Measurements from ENCODE around the gene DGCR2.
"Not testable (repeated sequence)": the region's sequence is repeated elsewhere in the genome, so short reads cannot be mapped to it uniquely, and the experiment has no call there.

The DGCR2 gene

DNA sequence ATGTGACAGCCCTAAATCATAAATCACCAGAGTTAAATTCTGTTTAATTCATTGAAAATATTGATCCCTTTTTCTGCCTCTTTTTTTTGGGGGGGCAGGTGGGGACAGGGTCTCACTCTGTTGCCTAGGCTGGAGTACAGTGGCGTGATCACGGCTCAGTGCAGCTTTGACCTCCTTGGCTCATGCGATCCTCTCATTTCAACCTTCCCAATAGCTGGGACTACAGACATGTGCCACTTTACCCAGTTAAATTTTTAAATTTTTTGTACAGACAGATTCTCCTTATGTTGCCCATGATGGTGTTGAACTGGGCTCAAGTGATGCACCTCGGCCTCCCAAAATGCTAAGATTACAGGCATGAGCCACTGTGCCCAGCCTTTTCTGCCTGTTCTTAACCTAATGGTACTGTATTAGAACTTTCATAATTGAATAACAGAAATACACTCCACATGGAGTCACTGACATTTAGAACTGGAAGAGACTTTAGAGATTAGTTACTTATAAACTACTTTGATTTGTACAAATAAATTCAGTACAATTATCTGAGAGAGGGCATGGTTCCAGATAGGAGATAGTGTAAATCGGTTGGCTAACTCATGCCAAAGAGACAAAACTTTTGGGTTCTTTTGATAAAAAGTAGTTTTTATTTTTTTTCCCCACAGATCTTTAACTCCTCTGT is 109.8 kb downstream of the DGCR2 start:
- H3K4me3 ChIP-seq (replicated peaks in 1 of 2; ENCODE audit: low read depth in 2 of 2, low read length in 2 of 2) = no peak overlapping the region
- TF ChIP-seq, protein P1, sequence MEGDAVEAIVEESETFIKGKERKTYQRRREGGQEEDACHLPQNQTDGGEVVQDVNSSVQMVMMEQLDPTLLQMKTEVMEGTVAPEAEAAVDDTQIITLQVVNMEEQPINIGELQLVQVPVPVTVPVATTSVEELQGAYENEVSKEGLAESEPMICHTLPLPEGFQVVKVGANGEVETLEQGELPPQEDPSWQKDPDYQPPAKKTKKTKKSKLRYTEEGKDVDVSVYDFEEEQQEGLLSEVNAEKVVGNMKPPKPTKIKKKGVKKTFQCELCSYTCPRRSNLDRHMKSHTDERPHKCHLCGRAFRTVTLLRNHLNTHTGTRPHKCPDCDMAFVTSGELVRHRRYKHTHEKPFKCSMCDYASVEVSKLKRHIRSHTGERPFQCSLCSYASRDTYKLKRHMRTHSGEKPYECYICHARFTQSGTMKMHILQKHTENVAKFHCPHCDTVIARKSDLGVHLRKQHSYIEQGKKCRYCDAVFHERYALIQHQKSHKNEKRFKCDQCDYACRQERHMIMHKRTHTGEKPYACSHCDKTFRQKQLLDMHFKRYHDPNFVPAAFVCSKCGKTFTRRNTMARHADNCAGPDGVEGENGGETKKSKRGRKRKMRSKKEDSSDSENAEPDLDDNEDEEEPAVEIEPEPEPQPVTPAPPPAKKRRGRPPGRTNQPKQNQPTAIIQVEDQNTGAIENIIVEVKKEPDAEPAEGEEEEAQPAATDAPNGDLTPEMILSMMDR (IDR thresholded peaks at IDR 0.05; ENCODE audit: low read depth, low read length) = no peak
- no peak for DNase-seq (ENCODE audit: low read depth in 2 of 2)

DNA sequence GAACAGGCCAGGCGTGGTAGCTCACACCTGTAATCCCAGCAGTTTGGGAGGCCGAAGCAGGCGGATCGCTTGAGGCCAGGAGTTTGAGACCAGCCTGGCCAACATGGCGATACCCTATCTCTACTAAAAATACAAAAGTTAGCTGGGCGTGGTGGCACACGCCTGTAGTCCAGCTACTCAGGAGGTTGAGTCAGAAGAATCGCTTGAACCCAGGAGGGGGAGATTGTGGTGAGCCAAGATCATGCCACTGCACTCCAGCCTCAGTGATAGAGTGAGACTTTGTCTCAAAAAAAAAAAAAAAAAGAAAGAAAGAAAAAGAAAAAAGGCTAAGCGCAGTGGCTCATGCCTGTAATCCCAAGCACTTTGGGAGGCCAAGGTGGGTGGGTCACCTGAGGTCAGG is 110.6 kb downstream of the DGCR2 start:
- H3K4me3 ChIP-seq (replicated peaks in 1 of 2; ENCODE audit: low read depth in 2 of 2, low read length in 2 of 2); DNase-seq (ENCODE audit: low read depth in 2 of 2): not testable (repeated sequence)

DNA sequence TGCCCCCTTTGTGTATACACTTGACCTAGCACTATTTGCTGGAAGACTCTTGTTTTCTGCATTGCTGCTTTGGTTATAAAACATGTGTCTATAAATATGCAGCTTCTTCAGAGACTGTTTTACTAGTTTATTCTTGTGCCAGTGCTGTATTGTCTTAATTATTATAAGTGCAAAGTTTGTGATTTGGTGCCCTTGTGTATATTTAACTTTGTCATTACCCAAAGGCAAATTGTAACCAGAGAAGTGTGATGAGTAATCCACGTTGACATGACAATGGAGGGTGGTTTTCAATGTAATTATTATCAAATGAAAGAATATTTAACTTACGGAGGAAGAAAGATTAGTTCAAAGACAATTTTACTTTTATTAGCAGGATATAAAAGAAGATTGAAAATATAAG is 111.1 kb downstream of the DGCR2 start:
- no peak for DNase-seq (ENCODE audit: low read depth in 2 of 2)
- no peak overlapping the region for H3K4me3 ChIP-seq (replicated peaks in 1 of 2; ENCODE audit: low read depth in 2 of 2, low read length in 2 of 2)
- TF ChIP-seq, protein P1 (IDR thresholded peaks at IDR 0.05; ENCODE audit: low read depth, low read length) = no peak

DNA sequence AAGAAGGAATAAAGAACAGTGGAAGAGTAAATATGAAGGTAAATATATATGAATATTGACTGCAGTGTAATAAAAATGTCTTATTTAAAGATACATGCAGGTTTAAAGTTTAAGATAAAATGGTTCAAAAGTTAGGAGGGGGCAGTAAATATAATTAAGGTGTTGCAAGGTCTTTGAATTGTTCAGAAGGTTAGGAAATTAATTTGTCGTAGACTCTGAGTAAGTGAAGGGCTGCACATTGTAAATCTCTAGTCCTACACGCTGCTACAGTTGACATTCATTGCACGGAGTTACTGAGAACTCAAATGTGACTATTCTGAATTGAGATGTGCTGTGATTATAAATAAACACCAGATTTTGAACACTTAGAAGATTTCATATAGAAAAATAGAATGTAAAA is 116.3 kb downstream of the DGCR2 start:
- no peak for DNase-seq (ENCODE audit: low read depth in 2 of 2)
- H3K4me3 ChIP-seq (replicated peaks in 1 of 2; ENCODE audit: low read depth in 2 of 2, low read length in 2 of 2) = no peak overlapping the region
- TF ChIP-seq, protein P1 (IDR thresholded peaks at IDR 0.05; ENCODE audit: low read depth, low read length) = no peak

DNA sequence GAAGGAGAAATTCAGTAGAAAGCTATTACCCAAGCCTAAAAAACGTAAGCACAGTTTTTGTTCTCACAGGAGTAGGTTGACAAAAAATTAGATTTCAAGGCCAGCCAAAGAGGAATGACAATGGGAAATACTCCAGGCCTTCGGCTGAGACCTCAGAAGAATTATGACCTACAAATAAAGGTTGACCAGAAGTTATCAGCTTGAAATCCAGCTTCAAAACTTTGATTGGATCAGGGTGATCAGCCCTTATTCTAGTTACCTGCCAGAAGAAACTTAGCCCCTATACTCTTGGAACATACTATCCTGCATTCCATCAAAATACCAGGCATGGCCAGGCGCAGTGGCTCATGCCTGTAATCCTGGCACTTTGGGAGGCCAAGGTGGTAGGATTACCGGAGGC is 117.7 kb downstream of the DGCR2 start:
- no peak for DNase-seq (ENCODE audit: low read depth in 2 of 2)
- no peak overlapping the region for H3K4me3 ChIP-seq (replicated peaks in 1 of 2; ENCODE audit: low read depth in 2 of 2, low read length in 2 of 2)
- TF ChIP-seq, protein P1 (IDR thresholded peaks at IDR 0.05; ENCODE audit: low read depth, low read length) = no peak

DNA sequence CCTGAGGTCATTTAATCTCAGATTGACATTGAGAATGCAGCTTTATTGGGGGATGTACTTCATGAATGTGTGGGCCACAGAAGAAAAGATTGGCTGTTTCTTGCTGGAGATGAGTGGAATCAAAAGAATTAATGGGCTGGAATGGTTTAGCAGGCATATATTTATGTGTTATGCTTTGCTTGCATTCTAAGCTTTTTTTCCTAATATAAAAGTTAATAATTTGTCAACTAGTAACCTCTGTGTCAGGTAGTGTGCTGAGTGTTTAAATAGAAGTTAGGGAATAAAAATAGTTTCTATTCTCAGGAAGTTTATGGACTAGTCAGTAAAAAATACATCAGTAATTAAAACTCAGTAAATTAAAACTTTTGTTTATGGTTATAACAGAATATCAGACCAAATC is 118.7 kb downstream of the DGCR2 start:
- no peak overlapping the region for H3K4me3 ChIP-seq (replicated peaks in 1 of 2; ENCODE audit: low read depth in 2 of 2, low read length in 2 of 2)
- TF ChIP-seq, protein P1 (IDR thresholded peaks at IDR 0.05; ENCODE audit: low read depth, low read length) = no peak
- DNase-seq (ENCODE audit: low read depth in 2 of 2) = no peak

DNA sequence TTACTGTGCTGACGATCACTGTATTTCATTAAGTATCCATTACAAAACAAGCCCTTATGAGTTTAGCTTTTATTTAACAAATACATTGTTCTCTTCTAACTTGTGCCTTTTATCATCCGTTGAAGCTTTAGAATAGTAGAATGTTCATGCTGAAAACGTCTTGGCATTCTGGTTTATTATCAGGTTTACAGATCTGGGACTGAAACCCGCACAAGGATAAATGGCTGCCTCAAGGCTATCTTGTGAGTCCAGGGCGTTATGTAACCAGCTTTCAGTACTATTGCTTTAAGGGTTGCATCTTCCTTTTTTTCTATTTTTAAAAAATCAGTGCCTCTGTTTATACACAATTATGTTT is 119.6 kb downstream of the DGCR2 start:
- no peak overlapping the region for H3K4me3 ChIP-seq (replicated peaks in 1 of 2; ENCODE audit: low read depth in 2 of 2, low read length in 2 of 2)
- no peak for DNase-seq (ENCODE audit: low read depth in 2 of 2)
- TF ChIP-seq, protein P1 (IDR thresholded peaks at IDR 0.05; ENCODE audit: low read depth, low read length) = no peak
